GM18951 (cell line): ENCODE measurements around the gene WRAP53.
"Not testable (repeated sequence)": the region's sequence is repeated elsewhere in the genome, so short reads cannot be mapped to it uniquely, and the experiment has no call there.

ENCODE experiments used
- POLR2A ChIP-seq: IDR thresholded peaks from 4 replicates; pipeline ENCODE4 v1.6.1; 2011; ENCODE audit warnings: mild to moderate bottlenecking; ENCODE audit not compliant: insufficient read length, insufficient read depth; ENCODE audit errors: extremely low read depth
- in situ Hi-C: fragments of 300-500 bp; cut with MboI; formaldehyde crosslinking; loops from one replicate; pipeline ENCODE4 v1.12.0; 2022; ENCODE audit warnings: low sequenced_read_pairs, mixed read lengths, inconsistent platforms; ENCODE audit not compliant: unreplicated experiment

The WRAP53 gene

DNA sequence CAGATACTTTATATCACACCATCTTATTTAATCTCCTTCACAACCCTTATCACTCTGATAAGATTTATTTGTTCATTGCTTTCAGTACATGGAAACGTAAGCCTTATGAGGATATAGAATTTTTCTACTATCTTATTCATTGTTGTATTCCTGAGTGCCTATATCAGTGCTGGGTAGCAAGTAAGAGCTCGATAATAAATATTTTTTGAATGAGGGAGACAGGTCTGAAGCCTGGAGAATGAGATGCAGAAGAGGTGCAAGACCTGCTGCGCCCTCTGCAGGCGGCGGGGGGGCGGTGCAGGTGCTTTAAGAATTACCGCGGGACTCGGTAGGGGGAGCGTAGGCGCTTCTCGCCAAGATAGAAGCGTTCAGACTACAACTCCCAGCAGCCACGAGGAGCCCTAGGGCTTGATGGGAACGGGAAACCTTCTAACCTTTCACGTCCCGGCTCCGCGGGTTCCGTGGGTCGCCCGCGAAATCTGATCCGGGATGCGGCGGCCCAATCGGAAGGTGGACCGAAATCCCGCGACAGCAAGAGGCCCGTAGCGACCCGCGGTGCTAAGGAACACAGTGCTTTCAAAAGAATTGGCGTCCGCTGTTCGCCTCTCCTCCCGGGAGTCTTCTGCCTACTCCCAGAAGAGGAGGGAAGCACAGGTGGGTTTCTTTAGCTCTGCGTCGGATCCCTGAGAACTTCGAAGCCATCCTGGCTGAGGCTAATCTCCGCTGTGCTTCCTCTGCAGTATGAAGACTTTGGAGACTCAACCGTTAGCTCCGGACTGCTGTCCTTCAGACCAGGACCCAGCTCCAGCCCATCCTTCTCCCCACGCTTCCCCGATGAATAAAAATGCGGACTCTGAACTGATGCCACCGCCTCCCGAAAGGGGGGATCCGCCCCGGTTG, at the start of gene WRAP53:
WRAP53 (plus strand) TSS at position 570 of the 900 bp plus-strand sequence; CDS start at position 742, 172 bp downstream.
- TF ChIP-seq POLR2A: peak; percentile 72
- in situ Hi-C loops: no loop called here

DNA sequence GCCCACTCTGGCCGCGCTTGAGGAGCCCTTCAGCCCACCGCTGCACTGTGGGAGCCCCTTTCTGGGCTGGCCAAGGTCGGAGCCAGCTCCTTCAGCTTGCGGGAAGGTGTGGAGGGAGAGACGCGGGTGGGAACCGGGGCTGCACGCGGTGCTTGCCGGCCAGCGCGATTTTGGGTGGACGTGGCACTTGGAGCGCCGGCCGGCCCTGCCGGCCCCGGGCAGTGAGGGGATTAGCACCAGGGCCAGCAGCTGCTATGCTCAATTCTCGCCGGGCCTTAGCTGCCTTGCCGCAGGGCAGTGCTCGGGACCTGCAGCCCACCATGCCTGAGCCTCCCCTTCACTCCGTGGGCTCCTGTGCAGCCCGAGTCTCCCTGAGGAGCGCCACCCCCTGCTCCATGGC, 47.5 kb upstream of the WRAP53 start:
- in situ Hi-C loops: no loop called here
- TF ChIP-seq POLR2A: no peak

DNA sequence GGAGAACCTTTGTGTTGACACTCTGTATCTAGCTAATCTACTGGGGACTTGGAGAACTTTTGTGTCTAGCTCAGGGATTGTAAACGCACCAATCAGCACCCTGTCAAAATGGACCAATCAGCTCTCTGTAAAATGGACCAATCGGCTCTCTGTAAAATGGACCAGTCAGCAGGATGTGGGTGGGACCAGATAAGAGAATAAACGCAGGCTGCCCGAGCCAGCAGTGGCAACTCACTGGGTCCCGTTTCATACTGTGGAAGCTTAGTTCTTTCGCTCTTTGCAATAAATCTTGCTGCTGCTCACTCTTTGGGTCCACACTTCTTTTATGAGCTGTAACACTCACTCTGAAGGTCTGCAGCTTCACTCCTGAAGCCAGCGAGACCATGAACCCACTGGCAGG, 46.6 kb upstream of the WRAP53 start:
- in situ Hi-C loops: not testable (repeated sequence)

DNA sequence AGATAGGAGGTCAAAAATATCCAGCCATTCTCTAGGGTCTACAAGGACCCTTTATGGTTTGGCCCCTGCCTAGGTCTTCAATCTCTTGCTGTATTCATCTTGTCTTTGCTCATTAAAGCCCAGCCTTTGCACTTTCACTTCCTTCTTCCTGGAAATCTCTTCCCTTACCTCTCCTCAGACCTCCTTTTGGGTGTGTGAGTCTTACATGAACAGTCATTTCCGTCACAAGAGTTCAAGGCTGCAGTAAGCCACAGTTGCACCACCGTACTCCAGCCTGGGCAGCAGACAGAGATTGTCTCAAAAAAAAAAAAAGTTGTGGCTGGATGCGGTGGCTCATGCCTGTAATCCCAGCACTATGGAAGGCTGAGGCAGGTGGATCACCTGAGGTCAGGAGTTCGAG, 43.5 kb upstream of the WRAP53 start:
- in situ Hi-C loops: no loop called here
- no peak for TF ChIP-seq POLR2A

DNA sequence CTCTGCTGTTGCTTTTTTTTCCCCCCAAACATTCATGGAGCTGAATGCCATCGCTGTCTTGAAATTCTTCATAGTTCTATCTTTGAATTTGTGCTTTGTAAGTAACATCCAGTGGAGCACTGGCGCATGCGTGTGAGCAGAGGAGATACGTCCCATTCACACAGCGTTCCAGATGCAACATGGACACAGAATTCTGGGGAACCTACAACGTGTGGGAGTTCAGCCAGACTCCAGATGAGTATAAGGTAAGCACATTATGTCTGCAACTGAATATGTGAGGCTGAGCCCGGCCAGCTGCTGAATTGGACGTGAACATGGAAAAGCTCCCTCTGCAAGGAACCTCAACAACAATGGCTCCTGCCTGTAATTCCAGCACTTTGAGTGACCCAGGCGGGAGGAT, 41.8 kb upstream of the WRAP53 start:
- in situ Hi-C loops: no loop called here
- TF ChIP-seq POLR2A: no peak

DNA sequence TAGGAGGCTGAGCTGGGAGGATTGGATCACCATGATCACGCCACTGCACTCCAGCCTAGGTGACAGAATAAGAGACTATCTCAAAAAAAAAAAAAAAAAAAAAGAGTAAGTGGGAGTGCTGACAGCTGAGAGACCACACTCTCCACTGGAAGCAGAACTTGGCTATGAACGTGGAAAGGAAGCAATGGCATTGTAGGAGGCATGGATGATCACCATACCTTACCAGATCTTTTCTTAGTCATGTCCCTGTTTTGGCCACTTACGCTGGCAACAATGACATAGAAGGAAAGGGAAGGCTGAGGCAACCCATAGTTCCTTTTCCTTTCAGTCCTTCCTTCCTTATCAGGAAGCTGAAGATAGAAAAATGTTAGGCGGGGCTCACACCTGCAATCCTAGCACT, 41.3 kb upstream of the WRAP53 start:
- in situ Hi-C loops: no loop called here
- no peak for TF ChIP-seq POLR2A

DNA sequence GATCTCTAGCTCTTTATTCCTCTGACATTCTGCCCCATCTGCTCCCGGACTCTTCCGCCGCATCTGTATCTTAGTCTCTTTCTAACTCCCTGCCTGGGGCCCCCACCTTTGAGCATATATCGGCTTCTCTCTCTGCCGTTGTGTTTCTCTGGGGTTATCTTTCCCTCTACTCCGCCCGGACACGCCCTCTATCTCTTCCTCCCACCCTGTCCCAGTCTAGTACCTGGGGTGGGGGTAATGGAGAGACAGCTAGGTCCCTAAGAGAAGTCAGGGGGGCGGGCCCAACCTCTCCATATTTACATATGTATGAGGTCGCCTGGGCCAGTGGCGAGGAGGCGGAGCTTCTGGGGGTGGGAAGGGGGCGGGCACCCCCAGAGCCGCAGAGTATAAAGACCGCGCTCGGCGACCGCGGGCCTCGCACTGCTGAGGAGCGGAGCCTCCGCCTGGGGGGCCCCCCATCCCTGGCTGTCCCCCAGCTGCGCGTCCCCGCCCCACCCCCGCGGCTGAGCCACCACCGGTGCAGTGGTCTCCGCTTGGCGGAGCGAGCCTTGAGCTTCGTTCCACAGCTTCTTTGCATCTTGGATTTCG, 37.7 kb upstream of the WRAP53 start, which contains the start of gene ATP1B2:
ATP1B2 (plus strand) TSS at position 418 of the 588 bp plus-strand sequence. CDS start 593 bp downstream, outside the sequence.
- TF ChIP-seq POLR2A: no peak
- in situ Hi-C loops: no loop called here

DNA sequence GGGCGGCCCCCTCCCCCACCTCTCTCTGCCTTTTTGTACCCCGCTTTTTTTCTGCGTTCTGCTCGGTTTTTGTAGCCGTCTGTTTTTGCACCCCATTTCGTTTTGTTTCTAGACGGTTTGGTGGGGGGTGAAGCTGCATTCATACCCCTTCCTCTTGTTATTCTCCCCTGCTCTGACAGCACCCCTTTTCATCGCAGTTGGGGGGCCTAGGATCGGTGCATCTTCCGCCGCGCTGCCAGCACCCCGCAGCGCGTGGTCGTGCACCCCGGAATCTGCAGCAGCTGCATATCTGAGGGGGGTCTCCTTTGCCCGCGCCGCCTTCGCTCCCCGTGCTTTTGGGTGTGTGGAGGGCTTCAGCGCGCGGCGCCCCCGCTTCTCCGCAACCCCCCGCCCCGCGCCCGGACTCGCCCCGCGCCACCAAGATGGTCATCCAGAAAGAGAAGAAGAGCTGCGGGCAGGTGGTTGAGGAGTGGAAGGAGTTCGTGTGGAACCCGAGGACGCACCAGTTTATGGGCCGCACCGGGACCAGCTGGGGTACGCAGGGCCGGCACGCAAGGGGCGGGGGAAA, 37.1 kb upstream of the WRAP53 start:
- no peak for TF ChIP-seq POLR2A
- in situ Hi-C loops: no loop called here

DNA sequence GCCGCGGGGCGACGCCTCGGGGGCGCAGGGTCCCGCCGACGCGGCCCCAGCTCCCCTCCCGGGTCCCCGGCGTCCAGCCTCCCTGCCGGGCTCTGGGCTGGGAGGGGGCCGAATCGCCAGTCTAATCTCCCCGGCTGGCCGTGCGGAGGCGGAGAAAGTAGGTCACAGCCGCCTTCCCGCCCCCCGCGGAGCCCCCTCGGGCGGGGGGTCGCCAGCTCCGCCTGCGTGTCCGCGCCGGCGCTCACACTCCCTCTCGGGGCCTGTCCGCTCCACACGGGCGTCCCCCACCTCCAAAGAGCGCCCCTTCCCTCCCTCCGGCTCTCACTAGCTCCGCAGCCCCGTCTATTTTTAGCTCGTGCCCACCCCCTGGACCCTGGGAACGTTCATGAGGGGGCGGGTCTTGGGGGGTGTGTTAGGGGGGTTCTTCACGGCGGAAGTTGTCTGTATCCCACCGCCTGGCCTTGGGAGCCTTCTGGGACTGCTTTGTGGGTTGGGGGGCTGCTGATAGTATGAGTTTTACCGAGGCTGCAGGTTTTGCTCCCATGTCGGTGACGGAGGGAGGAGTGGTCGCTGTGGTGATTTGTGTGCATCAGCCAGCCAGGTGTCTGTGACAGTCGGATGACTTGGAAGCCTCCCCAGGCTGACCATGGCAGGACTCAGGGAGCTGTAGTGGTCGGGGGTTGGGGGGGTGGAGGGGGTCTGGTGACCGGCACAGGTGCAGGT, 36.5 kb upstream of the WRAP53 start:
- no peak for TF ChIP-seq POLR2A
- in situ Hi-C loops: no loop called here

DNA sequence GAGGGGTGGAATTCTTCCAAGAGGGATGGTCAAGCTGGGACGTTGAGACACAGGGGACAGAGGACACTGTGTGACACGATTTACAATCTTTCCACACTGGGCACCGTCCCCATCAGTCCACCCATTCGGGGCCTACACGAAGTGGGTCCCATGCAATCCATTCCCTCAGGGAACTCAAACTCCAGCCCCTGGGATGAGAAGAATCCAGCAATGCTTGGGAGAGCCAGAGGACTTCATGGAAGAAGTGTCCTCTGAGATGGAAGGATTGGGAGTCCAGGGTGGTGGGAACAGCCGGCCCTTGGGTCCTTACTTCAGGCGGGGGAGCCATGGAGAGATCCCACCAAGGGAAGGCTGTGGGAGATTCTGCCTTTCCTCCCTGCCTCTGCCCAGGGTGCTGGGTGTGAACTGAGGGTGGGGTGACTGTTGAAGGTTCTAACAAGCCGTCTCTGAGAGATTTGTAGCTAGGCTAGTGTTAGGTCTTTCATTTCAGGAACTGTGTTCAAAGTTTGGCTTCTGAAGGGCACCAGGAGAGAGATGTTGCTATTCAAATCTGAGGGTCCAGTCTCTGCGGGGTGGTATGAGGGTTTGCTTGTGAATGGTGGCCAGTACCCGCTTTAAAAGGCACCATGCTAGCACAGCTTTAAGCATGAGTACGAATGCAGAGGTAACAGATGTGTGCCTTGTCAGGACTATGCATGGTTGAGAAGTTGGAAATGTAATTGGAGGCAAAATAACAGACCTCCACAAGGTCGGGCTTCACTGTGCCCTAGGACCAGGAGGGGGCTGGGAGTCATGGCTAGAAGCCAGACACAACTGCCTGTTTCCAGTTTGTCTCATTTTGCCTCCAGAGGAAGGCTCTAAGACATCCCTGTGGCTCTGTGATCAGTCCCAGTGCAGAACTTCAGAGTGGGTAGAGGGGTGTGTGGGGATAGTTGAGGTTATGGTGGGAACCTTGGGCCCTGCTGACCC, 35.6 kb upstream of the WRAP53 start:
- in situ Hi-C loops: no loop called here
- no peak for TF ChIP-seq POLR2A

DNA sequence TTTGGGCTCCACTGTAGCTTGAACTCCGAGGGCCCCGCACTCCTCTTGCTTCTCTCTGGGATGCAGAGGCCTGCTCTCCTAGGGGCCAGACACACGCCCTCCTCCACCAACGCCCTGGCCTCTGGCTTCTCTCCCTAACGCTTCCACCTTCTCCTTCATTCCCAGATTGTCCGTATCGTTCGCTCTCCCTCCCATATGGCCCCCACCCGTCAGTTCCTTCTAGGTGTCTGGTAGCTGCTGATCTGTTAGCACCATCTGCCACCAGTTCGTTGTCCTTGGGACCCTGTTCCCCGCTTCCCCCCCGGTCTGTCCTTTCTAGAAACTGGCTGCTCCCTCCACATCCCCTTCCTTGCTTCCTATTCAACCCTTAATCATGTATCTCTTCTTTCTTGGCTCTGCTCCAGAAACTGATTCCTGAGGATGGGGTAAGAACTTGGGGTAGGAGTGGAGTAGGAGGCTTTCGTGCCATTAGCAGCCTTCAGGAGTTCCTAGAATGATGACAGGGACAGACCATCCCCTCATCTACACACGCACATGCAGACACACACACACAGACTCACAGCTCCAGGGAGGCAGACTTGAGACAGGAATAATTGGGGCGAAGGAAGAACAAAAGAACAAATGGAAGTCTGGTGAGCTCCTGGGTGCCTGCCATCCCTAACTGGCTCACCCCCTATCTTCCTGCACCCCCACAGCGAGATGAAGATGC, 33.3 kb upstream of the WRAP53 start:
- no peak for TF ChIP-seq POLR2A
- in situ Hi-C loops: loop anchor here (5.0 kb wide), 1 partner anchor 62 kb away; the partner anchor contains the start of gene DNAH2

DNA sequence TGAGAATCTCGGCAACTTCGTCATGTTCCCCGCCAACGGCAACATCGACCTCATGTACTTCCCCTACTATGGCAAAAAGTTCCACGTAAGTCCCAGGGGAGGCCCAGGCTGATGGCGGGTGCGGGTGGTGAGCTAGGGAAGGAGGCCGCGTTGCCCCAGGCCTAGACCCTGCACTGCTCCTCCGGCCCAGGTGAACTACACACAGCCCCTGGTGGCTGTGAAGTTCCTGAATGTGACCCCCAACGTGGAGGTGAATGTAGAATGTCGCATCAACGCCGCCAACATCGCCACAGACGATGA, 32.8 kb upstream of the WRAP53 start:
- in situ Hi-C loops: loop anchor here (5.0 kb wide), 1 partner anchor 62 kb away; the partner anchor contains the start of gene DNAH2
- no peak for TF ChIP-seq POLR2A
